Midbrain (tissue), 1 donor: Measurements from ENCODE around the gene HVCN1.

Experiments used
- DNase-seq: peaks from one replicate; lab custom pipeline; 2025; lab: John Stamatoyannopoulos, UW

HVCN1 gene

GRCh38 chr12:110615171-110615570 lies 73.7 kb downstream of the HVCN1 start:
- no peak for DNase-seq

DNA sequence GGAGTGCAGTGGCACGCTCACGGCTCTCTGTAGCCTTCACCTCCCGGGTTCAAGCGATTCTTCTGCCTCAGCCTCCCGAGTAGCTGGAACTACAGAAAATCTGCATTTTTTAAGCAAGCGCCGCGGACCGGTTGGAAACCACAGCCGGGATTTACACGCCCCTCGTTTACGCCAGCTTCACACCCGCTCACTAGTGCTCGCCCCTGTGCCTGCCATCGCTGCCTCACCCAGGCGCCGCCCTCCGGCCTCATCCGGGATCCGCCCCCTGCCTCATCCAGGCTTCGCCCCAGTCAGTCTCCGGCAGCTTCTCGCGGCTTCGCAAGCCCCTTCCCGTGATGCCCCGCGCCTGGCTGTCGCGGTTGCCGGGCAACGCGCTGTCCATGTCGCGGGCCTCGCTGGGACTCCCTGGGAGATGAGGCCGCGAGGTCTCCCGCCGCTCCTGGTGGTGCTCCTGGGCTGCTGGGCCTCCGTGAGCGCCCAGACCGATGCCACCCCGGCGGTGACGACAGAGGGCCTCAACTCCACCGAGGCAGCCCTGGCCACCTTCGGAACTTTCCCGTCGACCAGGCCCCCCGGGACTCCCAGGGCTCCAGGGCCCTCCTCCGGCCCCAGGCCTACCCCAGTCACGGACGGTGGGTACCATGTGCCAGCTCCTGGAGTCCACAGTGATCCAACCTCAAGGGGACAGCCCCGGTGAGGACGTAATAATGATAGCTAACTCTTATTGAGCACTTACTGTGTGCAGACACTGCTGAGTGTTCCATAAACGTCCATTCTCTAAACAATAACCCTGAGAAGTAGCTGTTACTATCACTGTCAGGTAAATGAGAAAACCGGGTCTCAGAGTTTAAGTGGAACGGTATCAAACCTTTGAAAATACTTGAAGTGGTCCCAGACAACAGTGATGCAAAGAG lies 74.9 kb downstream of the HVCN1 start, which contains the start of gene TCTN1:
TCTN1 (plus strand) TSS at position 359 of the 914 bp plus-strand sequence; CDS start at position 413, 54 bp downstream.
- DNase-seq, result peak; percentile 97

- DNase-seq, result no peak
Measured at GRCh38 chr12:110613071-110613770, 75.7 kb downstream of the HVCN1 start.

- DNase-seq, result no peak
Measured at GRCh38 chr12:110606253-110606611, 82.7 kb downstream of the HVCN1 start.

GRCh38 chr12:110602085-110602814 lies 86.7 kb downstream of the HVCN1 start:
- peak; percentile 72 for DNase-seq

GRCh38 chr12:110600254-110600653 lies 88.7 kb downstream of the HVCN1 start:
- DNase-seq, result peak; percentile 56

DNA sequence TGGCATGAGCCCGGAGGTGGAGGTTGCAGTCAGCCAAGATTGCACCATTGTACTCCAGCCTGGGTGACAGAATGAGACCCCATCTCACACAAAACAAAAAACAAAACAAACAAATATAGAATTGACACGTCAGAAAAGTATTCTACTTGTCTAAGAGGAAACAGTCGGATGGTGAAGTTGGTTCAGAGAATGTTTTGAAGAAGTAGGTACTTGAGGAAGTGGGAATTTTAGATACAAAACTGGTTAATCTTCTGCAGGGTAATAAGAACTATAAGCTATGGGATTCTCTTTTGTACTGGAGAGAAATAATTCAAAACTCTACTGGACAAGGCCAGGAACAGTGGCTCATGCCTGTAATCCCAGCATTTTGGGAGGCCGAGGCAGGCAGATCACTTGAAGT lies 89.6 kb downstream of the HVCN1 start:
- DNase-seq, result no peak
